ENCODE results near the gene CD6.

DNA sequence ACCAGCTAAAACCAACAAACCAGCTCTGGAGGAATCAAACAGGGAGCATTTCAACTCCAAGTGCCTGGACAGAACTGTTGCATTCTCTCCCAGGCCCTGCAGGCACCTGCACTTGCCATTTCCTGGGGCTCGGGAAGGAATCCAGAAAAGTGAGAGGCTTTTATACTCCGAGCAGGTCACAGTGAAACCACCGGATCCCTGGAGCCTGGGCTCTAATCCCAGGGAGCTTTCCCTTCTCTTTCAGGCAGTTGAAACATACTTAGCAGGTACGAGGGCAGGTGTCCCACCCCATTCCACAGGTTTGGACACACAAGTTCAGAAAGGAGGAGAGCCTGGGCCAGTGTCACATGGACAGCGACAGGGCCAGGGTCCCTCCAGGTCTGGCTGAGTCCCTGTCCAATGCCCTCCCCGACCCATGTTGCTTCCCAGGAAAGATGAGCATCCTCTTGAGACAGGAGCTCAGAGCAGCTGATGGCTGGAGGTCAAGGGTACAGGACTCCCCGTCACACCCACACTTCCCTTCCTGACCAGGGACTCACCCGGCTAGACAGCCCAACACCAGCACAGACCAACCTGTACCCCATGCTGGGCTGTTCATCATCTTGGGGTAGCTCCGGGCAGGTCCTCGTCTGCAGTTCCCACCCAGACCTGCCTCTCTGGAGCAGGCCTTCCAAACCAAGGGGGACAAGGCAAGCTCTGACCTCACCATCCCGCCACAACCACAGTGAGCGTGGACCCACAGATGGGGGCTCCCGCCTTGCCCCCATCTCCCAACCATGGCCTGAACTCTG lies 80.9 kb downstream of the CD6 start:
- TF ChIP-seq CTCF (IDR thresholded peaks at IDR 0.05; ENCODE audit: poor library complexity) (no peak), EZH2 (IDR thresholded peaks at IDR 0.05; ENCODE audit: borderline replicate concordance) (no peak), EZH2phosphoT487 (IDR thresholded peaks at IDR 0.05; ENCODE audit: low read depth, severe bottlenecking, unreplicated experiment) (no peak)
